Ovary (tissue), 9 donors: Measurements from ENCODE around the gene C11orf16. TPM values are rescaled to one million over a fixed set of nuclear protein-coding genes. Genes with fewer than 3 reads are reported as not detected.
A peak's percentile ranks its signal among the peaks of the same experiment; 100 is the strongest.

Experiments
- DNase-seq, 5 donors: peaks; one replicate each; pipeline ENCODE4 v3.0.0-alpha.2; 2019 to 2020
- H3K27ac ChIP-seq, 2 donors: fragments of 200-600 bp; one replicate each; pipeline versions ENCODE4 v1.5.1 to v1.8.0; 2019 to 2022
- H3K27me3 ChIP-seq: fragments of 200-600 bp; one replicate; pipeline ENCODE4 v1.8.0; 2022
- H3K36me3 ChIP-seq: fragments of 200-600 bp; sonication (generic); one replicate; pipeline ENCODE4 v1.5.1; 2019
- H3K4me1 ChIP-seq: one replicate; pipeline ENCODE4 v1.8.1; 2013; ENCODE audit warnings: mild to moderate bottlenecking, moderate library complexity; ENCODE audit not compliant: insufficient read depth
- H3K4me3 ChIP-seq: fragments of 200-600 bp; sonication (generic); one replicate; pipeline ENCODE4 v1.5.1; 2017
- H3K9me3 ChIP-seq, 2 donors: fragments of 200-600 bp in 1 of 2; sonication (generic) in 1 of 2; one replicate each; pipeline versions ENCODE4 v1.5.1 to v1.8.1; 2013 to 2019; ENCODE audit warnings: mild to moderate bottlenecking in 1 of 2, moderate library complexity in 1 of 2
- EP300 ChIP-seq: sonication (generic); formaldehyde crosslinking; IDR thresholded peaks from one replicate; pipeline ENCODE4 v1.6.1; 2017; ENCODE audit warnings: antibody characterized with exemption
- POLR2A ChIP-seq: fragments of 450-650 bp; IDR thresholded peaks from one replicate; pipeline ENCODE4 v1.6.1; 2017; ENCODE audit warnings: antibody characterized with exemption, mild to moderate bottlenecking, moderate library complexity
- WGBS, 3 donors: extraction: QIAGEN DNeasy Blood & Tissue Kit in 1 of 3; methylation state at CpG; one replicate each; pipeline versions ENCODE4 v1.1.5 to v1.1.7; 2013 to 2017; 5-methylcytosine and 5-hydroxymethylcytosine counted together
- intact Hi-C, 4 donors: fragments of 100-400 bp; cut with DNase I; formaldehyde crosslinking; loops; one replicate each; pipeline versions ENCODE4 v1.11.0 to v1.15.1; 2022 to 2023
- polyA plus RNA-seq, 2 donors: library from polyadenylated mRNA; stranded (reverse); fragments of 200-250 nt in 1 of 2; fragments of 350-450 nt in 1 of 2; fragmentation: Illumina TruSeq in 1 of 2; extraction: RNeasy Lipid Tissue Mini Kit (QIAGEN cat#74804) in 1 of 2; gene quantifications; one replicate each; pipeline ENCODE4 v1.2.3, GENCODE V29; 2013 to 2014
- total RNA-seq, 7 donors: library from RNA; depleted of rRNA in 2 of 7; stranded (reverse); fragments of >200 nt in 2 of 7; fragmentation: NEBNext Ultra II Directional in 3 of 7; extraction: Animal tissue kit (Norgen Biotek cat#: 25700) in 3 of 7; gene quantifications; one replicate each; pipeline versions ENCODE4 v1.1.0 to v1.2.4, GENCODE V29; 2016 to 2023
- TF ChIP-seq, protein P1 (sequence below), 3 donors: fragments of 450-650 bp in 2 of 3; fragments of 200-600 bp in 1 of 3; IDR thresholded peaks; one replicate each; pipeline versions ENCODE4 v1.5.1 to v1.8.0; 2016 to 2022; ENCODE audit warnings: antibody characterized with exemption in 3 of 3, mild to moderate bottlenecking in 1 of 3
- donor health status: DM: no; HTN: no; CAD: no; lungs with moderate emphysema.
- donor health status: DM: no; HTN: no; CAD: no.
- donor health status: Bipolar disorder and iron deficiency.
- donor health status: DM: yes; HTN: yes; CAD: no.
- donor health status: DM: no; HTN: no; CAD: no.
- donor health status: DM: yes; HTN: yes; CAD: no.

C11orf16 gene
- total and polyA plus RNA-seq, 9 donors = 0.20 to 3.7 (median 0.96) TPM; not detected in 5

DNA sequence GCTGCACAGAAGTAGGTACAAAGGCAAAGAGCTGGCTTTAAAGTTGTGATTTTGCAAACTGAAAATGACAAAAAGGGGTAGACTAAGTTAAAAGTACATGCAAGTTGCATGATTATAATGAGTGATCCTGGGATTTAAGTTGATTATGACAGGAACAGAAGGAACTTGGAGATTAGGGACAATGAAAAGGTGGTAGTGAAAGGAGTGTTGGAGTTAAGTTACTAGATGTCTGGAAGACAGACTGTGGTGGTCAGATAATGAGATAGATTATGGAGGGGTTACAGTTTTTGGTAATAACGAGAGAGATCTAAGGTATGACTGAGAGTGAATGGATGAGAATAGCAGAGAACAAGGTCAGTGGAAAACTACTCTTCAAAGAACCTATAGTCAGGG, 39.2 kb upstream of the C11orf16 start:
- no peak overlapping the region for H3K27ac ChIP-seq
- H3K36me3 ChIP-seq = no peaks in the 10 kb centered on the region
- H3K4me3 ChIP-seq = no peak overlapping the region
- H3K9me3 ChIP-seq = no peaks in the 10 kb centered on the region
- H3K27me3 ChIP-seq = no peaks in the 10 kb centered on the region
- intact Hi-C loops = loop anchor here in 1 of 4 donors (5.0 kb wide), 1 partner anchor 165 kb away; no protein-coding TSS in a partner anchor
- TF ChIP-seq POLR2A = no peak
- TF ChIP-seq EP300 = no peak
- TF ChIP-seq, protein P1, sequence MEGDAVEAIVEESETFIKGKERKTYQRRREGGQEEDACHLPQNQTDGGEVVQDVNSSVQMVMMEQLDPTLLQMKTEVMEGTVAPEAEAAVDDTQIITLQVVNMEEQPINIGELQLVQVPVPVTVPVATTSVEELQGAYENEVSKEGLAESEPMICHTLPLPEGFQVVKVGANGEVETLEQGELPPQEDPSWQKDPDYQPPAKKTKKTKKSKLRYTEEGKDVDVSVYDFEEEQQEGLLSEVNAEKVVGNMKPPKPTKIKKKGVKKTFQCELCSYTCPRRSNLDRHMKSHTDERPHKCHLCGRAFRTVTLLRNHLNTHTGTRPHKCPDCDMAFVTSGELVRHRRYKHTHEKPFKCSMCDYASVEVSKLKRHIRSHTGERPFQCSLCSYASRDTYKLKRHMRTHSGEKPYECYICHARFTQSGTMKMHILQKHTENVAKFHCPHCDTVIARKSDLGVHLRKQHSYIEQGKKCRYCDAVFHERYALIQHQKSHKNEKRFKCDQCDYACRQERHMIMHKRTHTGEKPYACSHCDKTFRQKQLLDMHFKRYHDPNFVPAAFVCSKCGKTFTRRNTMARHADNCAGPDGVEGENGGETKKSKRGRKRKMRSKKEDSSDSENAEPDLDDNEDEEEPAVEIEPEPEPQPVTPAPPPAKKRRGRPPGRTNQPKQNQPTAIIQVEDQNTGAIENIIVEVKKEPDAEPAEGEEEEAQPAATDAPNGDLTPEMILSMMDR (IDR thresholded peaks at IDR 0.05) = no peak
- H3K4me1 ChIP-seq = no peaks in the 10 kb centered on the region
- DNase-seq = no peak
- 38 to 72% (median 56%) methylated on average over 1 of the region's 1 CpG for WGBS, 3 donors

DNA sequence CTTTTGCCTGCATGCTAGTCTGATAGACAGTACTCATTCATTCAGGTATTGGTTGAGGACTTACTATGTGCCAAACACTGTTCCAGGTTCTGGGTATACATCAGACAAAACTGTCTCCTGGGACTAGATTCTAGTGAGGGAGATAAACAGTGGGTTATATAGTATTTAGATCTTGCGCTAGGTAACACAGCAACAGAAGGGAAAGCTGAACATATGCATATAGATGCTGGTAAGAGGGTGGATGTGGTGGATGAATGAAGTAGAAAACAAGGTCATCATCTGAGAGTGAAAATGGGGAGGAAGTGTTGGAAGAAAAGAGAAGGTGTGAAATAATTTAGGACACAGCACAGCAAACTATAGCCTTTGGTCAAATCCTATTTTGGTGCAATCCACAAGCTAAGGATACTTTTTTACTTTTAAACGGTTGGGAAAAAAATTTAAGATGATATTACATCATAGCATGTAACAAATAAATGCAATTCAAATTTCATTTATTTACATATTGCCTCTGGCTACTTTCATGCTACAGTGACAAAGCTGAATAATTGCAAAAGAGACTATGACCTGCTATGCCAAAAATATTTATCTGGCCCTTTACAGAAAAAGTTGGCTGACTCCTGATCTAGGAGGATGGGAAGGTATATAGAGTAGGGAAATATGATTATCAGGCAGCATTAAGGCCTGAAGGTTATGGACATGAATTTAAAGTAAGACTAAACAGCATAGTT, 38.6 kb upstream of the C11orf16 start:
- H3K27ac ChIP-seq = no peak overlapping the region
- H3K4me3 ChIP-seq = no peak overlapping the region
- WGBS, 3 donors = 71 to 80% (median 75%) methylated on average over 2 of the region's 2 CpGs
- no peak for DNase-seq
- no peaks in the 10 kb centered on the region for H3K4me1 ChIP-seq
- H3K27me3 ChIP-seq = no peaks in the 10 kb centered on the region
- TF ChIP-seq EP300 = no peak
- TF ChIP-seq, protein P1 (IDR thresholded peaks at IDR 0.05) = no peak
- no peak for TF ChIP-seq POLR2A
- H3K36me3 ChIP-seq = no peaks in the 10 kb centered on the region
- intact Hi-C loops = loop anchor here in 1 of 4 donors (5.0 kb wide), 1 partner anchor 166 kb away; no protein-coding TSS in a partner anchor
- no peaks in the 10 kb centered on the region for H3K9me3 ChIP-seq

DNA sequence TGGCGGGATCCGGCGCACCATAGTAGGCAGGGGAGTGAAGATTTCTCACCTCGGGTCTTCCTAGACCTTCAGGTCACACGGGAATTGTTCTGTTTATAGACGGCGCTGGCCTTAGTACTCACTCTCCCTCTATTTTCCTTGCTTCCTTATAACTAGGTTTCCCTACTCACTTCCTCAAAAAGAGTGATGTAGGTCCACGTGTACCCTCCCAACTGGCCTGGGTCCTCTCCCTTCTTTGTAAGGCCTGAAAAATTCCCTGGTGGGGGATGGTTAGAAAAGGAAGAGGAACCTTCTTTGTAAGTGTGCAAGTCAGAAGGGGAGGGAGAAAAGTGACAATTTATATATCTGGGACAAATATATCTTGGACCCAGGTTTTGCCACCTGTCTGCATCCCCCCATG, 34.4 kb upstream of the C11orf16 start:
- no peaks in the 10 kb centered on the region for H3K27me3 ChIP-seq
- no peaks in the 10 kb centered on the region for H3K9me3 ChIP-seq
- TF ChIP-seq, protein P1 (IDR thresholded peaks at IDR 0.05) = no peak
- TF ChIP-seq POLR2A = no peak
- TF ChIP-seq EP300 = no peak
- peaks cover 5% of the 10 kb centered on the region for H3K4me1 ChIP-seq
- no peak overlapping the region for H3K27ac ChIP-seq
- WGBS, 3 donors = 82 to 85% (median 83%) methylated on average over 8 of the region's 8 CpGs
- no peaks in the 10 kb centered on the region for H3K36me3 ChIP-seq
- intact Hi-C loops = loop anchor here in 1 of 4 donors (10.0 kb wide), 2 partner anchors 272 to 742 kb away; no protein-coding TSS in a partner anchor
- DNase-seq = no peak
- H3K4me3 ChIP-seq = no peak overlapping the region

DNA sequence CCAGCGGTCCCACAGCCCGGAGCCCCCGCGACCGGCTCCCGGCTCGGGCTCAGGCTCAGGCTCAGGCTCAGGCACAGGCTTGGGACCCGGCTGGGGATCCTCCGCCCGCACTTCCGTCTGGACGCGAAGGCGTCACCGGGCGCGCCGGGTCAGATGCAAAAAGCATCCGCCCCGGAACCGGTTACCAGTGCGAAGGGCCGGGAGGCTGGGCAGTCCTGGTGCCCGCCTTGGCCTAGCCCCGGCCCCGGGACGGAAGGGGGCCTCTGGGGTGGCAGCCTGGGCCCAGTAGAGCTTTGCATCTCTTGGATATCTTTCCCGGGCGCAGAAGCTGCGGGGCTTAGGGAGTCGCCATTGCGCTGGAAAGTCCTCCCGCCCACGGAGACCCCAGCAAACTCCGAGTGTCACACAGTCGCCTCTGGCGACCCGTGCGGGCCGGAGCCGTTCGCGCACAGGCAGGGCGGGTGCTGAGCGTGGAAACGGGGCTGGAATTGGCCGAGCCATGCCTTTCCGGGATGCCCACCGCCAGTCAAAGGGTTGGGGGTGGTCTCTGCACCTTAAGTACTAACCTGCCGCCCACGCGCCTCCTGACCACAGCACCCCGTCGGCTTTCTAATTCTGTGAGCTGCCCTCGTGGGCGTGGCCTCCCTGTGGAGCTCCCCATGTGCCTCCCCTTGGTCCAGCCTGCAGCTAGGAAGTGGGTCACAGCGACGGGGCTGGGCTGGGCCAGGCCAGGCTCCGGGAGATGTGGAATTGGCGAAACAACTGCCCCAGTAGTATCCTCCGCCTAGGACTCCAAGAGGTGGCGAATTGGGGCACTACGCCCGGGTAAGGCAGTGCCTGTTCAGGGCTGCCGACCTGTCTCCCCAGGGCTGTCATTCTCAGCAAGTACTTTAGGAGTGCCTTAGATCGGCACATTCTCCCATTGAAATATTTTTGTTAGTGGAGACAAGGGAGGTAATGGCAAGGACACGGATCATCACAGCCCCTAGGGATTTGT, 31.9 kb upstream of the C11orf16 start, which contains the start of gene TMEM9B:
Gene TMEM9B, minus strand, starts transcription at position 119 of the 997 bp plus-strand sequence. CDS start 129 bp downstream, outside the sequence.
- intact Hi-C loops = loop anchor here in 2 of 4 donors (5.0 to 10.0 kb wide), 3 partner anchors 157 to 740 kb away; no protein-coding TSS in a partner anchor
- peak; percentile 85 to 92 (median 87) for DNase-seq
- Histone ChIP-seq H3K4me1 (peaks cover 5% of the 10 kb centered on the region), H3K9me3 (no peaks in the 10 kb centered on the region), H3K27ac (peak within 1 kb of the TSS; percentile 58 to 83), H3K36me3 (no peaks in the 10 kb centered on the region), H3K27me3 (no peaks in the 10 kb centered on the region), H3K4me3 (peak within 1 kb of the TSS; percentile 88)
- TF ChIP-seq EP300 (no peak), POLR2A (peak; percentile 86)
- 1% methylated on average over 59 to 67 of the region's 67 CpGs for WGBS, 3 donors
